GM21515 (cell line): ENCODE data around the gene OR2J3.
"Not testable (repeated sequence)": the region's sequence is repeated elsewhere in the genome, so short reads cannot be mapped to it uniquely, and the experiment has no call there.

Experiments used
- ATAC-seq: cut with Tn5 transposase; IDR thresholded peaks from one replicate; pipeline ENCODE4 v1.9.1; 2021; ENCODE audit not compliant: unreplicated experiment

OR2J3 gene

GRCh38 chr6:29159922-29160321 is 52.1 kb downstream of the OR2J3 start:
- not testable (repeated sequence) for ATAC-seq
